HepG2 (cell line): ENCODE measurements around the gene CDC34. TPM values are rescaled to one million over a fixed set of nuclear protein-coding genes. Genes with fewer than 3 reads are reported as not detected.

Source experiments
- ADNP ChIP-seq: sonication (generic); formaldehyde crosslinking; IDR thresholded peaks from 2 replicates; pipeline ENCODE4 v1.4.0; 2020; ENCODE audit warnings: missing genetic modification reagents
- EEA1 ChIP-seq: sonication (generic); formaldehyde crosslinking; IDR thresholded peaks from 2 replicates; pipeline ENCODE4 v1.5.1; 2020; ENCODE audit warnings: mild to moderate bottlenecking, missing genetic modification reagents, borderline replicate concordance
- GATAD2A ChIP-seq: IDR thresholded peaks from 2 replicates; pipeline ENCODE4 v1.6.1; 2016
- KDM4B ChIP-seq: sonication (generic); formaldehyde crosslinking; IDR thresholded peaks from 2 replicates; pipeline ENCODE4 v1.4.0; 2020; ENCODE audit warnings: missing genetic modification reagents
- KDM5A ChIP-seq: fragments of 200-600 bp; sonication (generic); IDR thresholded peaks from 2 replicates; pipeline ENCODE4 v1.7.0; 2018; ENCODE audit warnings: antibody characterized with exemption, mild to moderate bottlenecking, low read length, borderline replicate concordance
- KLF12 ChIP-seq: sonication (generic); formaldehyde crosslinking; IDR thresholded peaks from 2 replicates; pipeline ENCODE4 v1.4.0; 2020; ENCODE audit warnings: missing genetic modification reagents, borderline replicate concordance
- KLF16 ChIP-seq, 2 experiments: sonication (generic) in 1 of 2; formaldehyde crosslinking in 1 of 2; IDR thresholded peaks; 2 replicates each; pipeline versions ENCODE4 v1.6.1 to v1.8.0; 2016 to 2023; ENCODE audit warnings: missing genetic modification reagents in 2 of 2, missing compliant biosample characterization in 1 of 2
- MEF2D ChIP-seq: sonication (generic); formaldehyde crosslinking; IDR thresholded peaks from 2 replicates; pipeline ENCODE4 v1.5.1; 2020; ENCODE audit warnings: mild to moderate bottlenecking, missing genetic modification reagents
- MYNN ChIP-seq: sonication (generic); formaldehyde crosslinking; IDR thresholded peaks from 2 replicates; pipeline ENCODE4 v1.4.0; 2020; ENCODE audit warnings: mild to moderate bottlenecking, low read depth, missing genetic modification reagents
- RARA ChIP-seq: IDR thresholded peaks from 2 replicates; pipeline ENCODE4 v1.6.1; 2016; ENCODE audit warnings: missing genetic modification reagents, missing compliant biosample characterization
- SNAPC4 ChIP-seq: sonication (generic); formaldehyde crosslinking; IDR thresholded peaks from 2 replicates; pipeline ENCODE4 v1.4.0; 2020; ENCODE audit warnings: mild to moderate bottlenecking, missing genetic modification reagents
- SNAPC5 ChIP-seq: sonication (generic); formaldehyde crosslinking; IDR thresholded peaks from 2 replicates; pipeline ENCODE4 v1.8.1; 2023; ENCODE audit warnings: mild to moderate bottlenecking, missing genetic modification reagents, borderline replicate concordance
- TEAD2 ChIP-seq: sonication (generic); formaldehyde crosslinking; IDR thresholded peaks from 2 replicates; pipeline ENCODE4 v1.9.0; 2021; ENCODE audit warnings: missing genetic modification reagents
- ZBTB10 ChIP-seq: sonication (generic); formaldehyde crosslinking; IDR thresholded peaks from 2 replicates; pipeline ENCODE4 v1.4.0; 2020; ENCODE audit warnings: missing genetic modification reagents, borderline replicate concordance
- ZBTB7A ChIP-seq: sonication (generic); formaldehyde crosslinking; IDR thresholded peaks from 2 replicates; pipeline ENCODE4 v1.8.0; 2022; ENCODE audit warnings: mild to moderate bottlenecking, missing genetic modification reagents
- ZGPAT ChIP-seq: IDR thresholded peaks from 2 replicates; pipeline ENCODE4 v1.6.1; 2016; ENCODE audit warnings: mild to moderate bottlenecking
- ZNF326 ChIP-seq: sonication (generic); formaldehyde crosslinking; IDR thresholded peaks from 2 replicates; pipeline ENCODE4 v1.4.0; 2020; ENCODE audit warnings: missing genetic modification reagents, borderline replicate concordance
- ZNF432 ChIP-seq: sonication (generic); formaldehyde crosslinking; IDR thresholded peaks from 2 replicates; pipeline ENCODE4 v1.5.0; 2020; ENCODE audit warnings: missing genetic modification reagents, mild to moderate bottlenecking, borderline replicate concordance
- ZNF441 ChIP-seq: sonication (generic); formaldehyde crosslinking; IDR thresholded peaks from 2 replicates; pipeline ENCODE4 v1.7.0; 2021; ENCODE audit warnings: missing genetic modification reagents, borderline replicate concordance
- ZNF468 ChIP-seq: sonication (generic); formaldehyde crosslinking; IDR thresholded peaks from 2 replicates; pipeline ENCODE4 v1.8.0; 2022; ENCODE audit warnings: mild to moderate bottlenecking, moderate library complexity, missing genetic modification reagents
- polyA plus RNA-seq, 8 experiments: library from polyadenylated mRNA; depleted of rRNA in 3 of 8; stranded (reverse) in 7 of 8; unstranded in 1 of 8; fragments of >200 nt; fragmentation: Illumina TruSeq in 4 of 8; extraction: Trizol in 4 of 8; gene quantifications; 2 replicates each; pipeline versions ENCODE4 v1.2.1 to v1.2.3, GENCODE V29; 2011 to 2016; ENCODE audit warnings: low read depth in 4 of 8, missing spikeins in 1 of 8, mixed read lengths in 1 of 8; ENCODE audit not compliant: insufficient read depth in 1 of 8
- total RNA-seq, 5 experiments: library from RNA; depleted of rRNA; stranded (reverse); fragments of >200 nt; fragmentation: Illumina TruSeq; extraction: Trizol; gene quantifications; 2 replicates each; pipeline ENCODE4 v1.2.3, GENCODE V29; 2016; ENCODE audit warnings: low read depth in 1 of 5

Gene CDC34
- total and polyA plus RNA-seq, 2 of the 13 experiments (the other 11 are each of a cell fraction or from before 2014, with no cell fraction given): 138 to 150 TPM

GRCh38 chr19:497869-498510 is 33.6 kb upstream of the CDC34 start (continued):
- TF ChIP-seq ZBTB10 (CRISPR knock-in tag) (no peak), ZGPAT (CRISPR knock-in tag) (peak; percentile 61; the same call in 1 of the 2 replicates), ZNF432 (no peak), KLF16 (CRISPR knock-in tag; IDR thresholded peaks at IDR 0.05) (no peak), EEA1 (CRISPR knock-in tag) (peak; percentile 60; the same call in 1 of the 2 replicates), ZNF441 (0 out of 2 replicates have a peak, but pooled peaks have one; percentile 23), ZNF326 (no peak), ZNF468 (CRISPR knock-in tag) (0 out of 2 replicates have a peak, but pooled peaks have one; percentile 35), KDM5A (no peak), KLF12 (CRISPR knock-in tag) (peak; percentile 43; the same call in 1 of the 2 replicates), ZBTB7A (CRISPR knock-in tag) (peak; percentile 20; the same call in 1 of the 2 replicates), ADNP (CRISPR knock-in tag) (peak; percentile 35; the same call in 1 of the 2 replicates), MEF2D (CRISPR knock-in tag) (0 out of 2 replicates have a peak, but pooled peaks have one; percentile 21), KDM4B (CRISPR knock-in tag) (no peak), RARA (no peak), MYNN (CRISPR knock-in tag) (no peak), SNAPC4 (CRISPR knock-in tag) (no peak), TEAD2 (CRISPR knock-in tag) (no peak), GATAD2A (0 out of 2 replicates have a peak, but pooled peaks have one; percentile 14), SNAPC5 (CRISPR knock-in tag) (no peak)
